Cardiac fibroblast (primary cell): Measurements from ENCODE around the gene CLRN1.
"Not testable (repeated sequence)": the region's sequence is repeated elsewhere in the genome, so short reads cannot be mapped to it uniquely, and the experiment has no call there.

Source experiments
- DNase-seq, 2 donors: peaks; one replicate each; pipeline versions ENCODE4 v3.0.0 to v3.0.0-alpha.2; 2010; ENCODE audit warnings: low read depth in 2 of 2
- H3K4me3 ChIP-seq, 2 donors: replicated peaks in 1 of 2; 1 replicate in 1 of 2; 2 replicates in 1 of 2; pipeline ENCODE4 v1.5.1; 2011; ENCODE audit warnings: low read depth in 2 of 2, low read length in 2 of 2, mild to moderate bottlenecking in 2 of 2, moderate library complexity in 1 of 2
- TF ChIP-seq, protein P1 (sequence below): IDR thresholded peaks from one replicate; pipeline ENCODE4 v1.5.1; 2011; ENCODE audit warnings: low read depth, mild to moderate bottlenecking, low read length, inconsistent platforms

The CLRN1 gene

GRCh38 chr3:151002003-151002981, 29.8 kb upstream of the CLRN1 start:
- DNase-seq = no peak
- H3K4me3 ChIP-seq = no peak overlapping the region
- TF ChIP-seq, protein P1, sequence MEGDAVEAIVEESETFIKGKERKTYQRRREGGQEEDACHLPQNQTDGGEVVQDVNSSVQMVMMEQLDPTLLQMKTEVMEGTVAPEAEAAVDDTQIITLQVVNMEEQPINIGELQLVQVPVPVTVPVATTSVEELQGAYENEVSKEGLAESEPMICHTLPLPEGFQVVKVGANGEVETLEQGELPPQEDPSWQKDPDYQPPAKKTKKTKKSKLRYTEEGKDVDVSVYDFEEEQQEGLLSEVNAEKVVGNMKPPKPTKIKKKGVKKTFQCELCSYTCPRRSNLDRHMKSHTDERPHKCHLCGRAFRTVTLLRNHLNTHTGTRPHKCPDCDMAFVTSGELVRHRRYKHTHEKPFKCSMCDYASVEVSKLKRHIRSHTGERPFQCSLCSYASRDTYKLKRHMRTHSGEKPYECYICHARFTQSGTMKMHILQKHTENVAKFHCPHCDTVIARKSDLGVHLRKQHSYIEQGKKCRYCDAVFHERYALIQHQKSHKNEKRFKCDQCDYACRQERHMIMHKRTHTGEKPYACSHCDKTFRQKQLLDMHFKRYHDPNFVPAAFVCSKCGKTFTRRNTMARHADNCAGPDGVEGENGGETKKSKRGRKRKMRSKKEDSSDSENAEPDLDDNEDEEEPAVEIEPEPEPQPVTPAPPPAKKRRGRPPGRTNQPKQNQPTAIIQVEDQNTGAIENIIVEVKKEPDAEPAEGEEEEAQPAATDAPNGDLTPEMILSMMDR = no peak

- DNase-seq = no peak
- no peak overlapping the region for H3K4me3 ChIP-seq
- TF ChIP-seq, protein P1 = no peak
These were observed 26.5 kb upstream of the CLRN1 start for GRCh38 chr3:150998996-150999395.

DNA sequence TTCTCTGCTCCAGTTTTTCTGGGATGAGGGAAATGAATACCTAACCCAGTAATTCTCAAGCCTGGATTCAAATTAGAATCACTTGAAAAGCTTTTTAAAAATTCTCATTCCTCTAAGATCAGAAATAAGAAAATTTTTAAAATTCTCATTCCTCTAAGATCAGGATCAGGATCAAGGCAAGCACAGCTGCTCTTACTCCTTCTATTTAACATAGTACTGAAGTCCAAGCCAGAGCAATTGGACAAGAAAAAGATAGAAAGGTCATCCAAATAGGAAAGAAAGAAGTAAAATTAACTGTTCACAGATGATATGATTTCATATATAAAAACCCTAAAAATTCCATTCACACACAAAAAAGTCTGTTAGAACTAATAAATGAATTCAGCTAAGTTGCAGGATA, 24.2 kb upstream of the CLRN1 start:
- no peak for DNase-seq
- TF ChIP-seq, protein P1 = no peak

GRCh38 chr3:150995510-150995909, 23.0 kb upstream of the CLRN1 start:
- TF ChIP-seq, protein P1 = no peak
- H3K4me3 ChIP-seq = no peak overlapping the region

More for the DNA sequence above, 24.2 kb upstream of the CLRN1 start:
- H3K4me3 ChIP-seq = no peak overlapping the region

DNA sequence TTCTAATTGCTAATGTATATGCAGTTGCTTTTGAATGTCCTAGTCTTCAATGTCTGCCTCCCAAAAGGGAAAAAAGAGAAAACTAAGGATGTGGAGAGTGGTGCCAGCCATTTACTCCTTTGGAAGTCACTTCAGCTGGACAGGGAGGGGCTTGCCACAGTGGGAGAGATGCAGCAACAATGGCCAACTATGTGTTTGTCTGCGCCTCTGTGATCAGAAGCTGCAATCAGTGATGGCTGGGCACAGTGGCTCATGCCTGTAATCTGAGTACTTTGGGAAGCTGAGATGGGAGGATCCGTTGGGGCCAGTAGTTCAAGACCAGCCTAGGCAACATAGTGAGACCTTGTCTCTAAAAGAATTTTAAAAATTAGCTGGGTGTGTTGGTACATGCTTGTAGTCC, 16.7 kb upstream of the CLRN1 start:
- TF ChIP-seq, protein P1 = no peak
- H3K4me3 ChIP-seq = no peak overlapping the region
- DNase-seq = no peak

More at GRCh38 chr3:150995510-150995909, 23.0 kb upstream of the CLRN1 start:
- DNase-seq = no peak

DNA sequence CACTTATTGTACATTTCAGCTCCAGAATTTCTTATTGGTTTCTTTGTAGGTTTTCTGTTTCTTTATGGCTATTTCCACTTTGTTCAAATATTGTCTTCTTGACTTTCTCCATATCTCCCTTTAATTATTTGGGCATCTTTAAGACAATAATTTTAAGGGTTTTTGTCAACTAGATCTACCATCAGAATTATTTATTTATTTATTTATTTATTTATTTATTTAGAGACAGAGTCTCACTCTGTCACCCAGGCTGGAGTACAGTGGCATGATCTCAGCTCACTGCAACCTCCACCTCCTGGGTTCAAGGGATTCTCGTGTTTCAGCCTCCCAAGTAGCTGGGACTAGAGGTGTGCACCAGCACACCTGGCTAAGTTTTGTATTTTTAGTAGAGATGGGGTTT, 15.9 kb upstream of the CLRN1 start:
- not testable (repeated sequence) for H3K4me3 ChIP-seq, DNase-seq

DNA sequence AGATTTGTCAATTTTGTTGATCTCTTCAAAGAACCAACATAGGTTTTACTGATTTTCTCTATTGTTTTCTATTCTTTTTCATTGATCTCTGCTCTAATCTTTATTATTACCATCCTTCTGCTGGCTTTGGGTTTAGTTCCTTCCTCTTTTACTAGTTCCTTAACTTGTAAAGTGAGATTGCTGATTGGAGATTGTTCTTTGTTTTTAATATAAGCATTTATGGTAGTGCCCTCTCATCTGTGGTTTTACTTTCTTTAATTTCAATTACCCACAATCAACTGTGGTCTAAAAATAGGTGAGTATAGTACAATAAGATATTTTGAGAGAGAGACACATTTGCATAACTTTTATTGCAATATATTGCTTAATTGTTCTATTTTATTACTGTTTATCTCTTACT, 13.2 kb upstream of the CLRN1 start:
- TF ChIP-seq, protein P1 = no peak
- no peak overlapping the region for H3K4me3 ChIP-seq
- DNase-seq = no peak
